HuH-7.5 (cell line): ENCODE measurements around the gene NTRK2.

Experiments used
- DNase-seq: peaks from one replicate; pipeline ENCODE4 v3.0.0; 2011; ENCODE audit warnings: low spot score

The NTRK2 gene

GRCh38 chr9:84669288-84670137 is at the start of gene NTRK2:
NTRK2 (plus strand) TSS chr9:84669729; CDS start chr9:84670749, 1,020 bp downstream.
- DNase-seq, result no peak

GRCh38 chr9:84620338-84620737 is 49.2 kb upstream of the NTRK2 start:
- DNase-seq, result no peak

GRCh38 chr9:84621811-84622210 is 47.7 kb upstream of the NTRK2 start:
- no peak for DNase-seq

DNA sequence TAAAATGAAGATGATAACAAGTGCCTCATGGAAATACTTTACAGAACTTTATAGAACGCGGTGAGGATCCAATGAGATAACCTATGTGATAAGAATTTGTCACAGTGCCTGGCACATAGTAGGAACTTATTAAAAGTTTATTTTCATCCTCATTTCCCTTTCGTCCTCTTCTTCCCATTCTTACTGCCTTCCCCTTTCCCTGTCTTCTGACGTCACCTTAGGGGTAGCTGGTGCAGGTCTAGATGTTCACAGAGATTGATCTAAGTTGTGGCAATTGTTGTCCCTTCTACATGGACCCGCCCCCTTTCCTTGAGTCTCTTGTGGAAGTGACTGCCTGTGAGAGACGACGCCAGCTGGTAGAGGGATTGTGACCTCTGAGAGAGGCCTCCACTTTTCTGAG is 46.5 kb upstream of the NTRK2 start:
- no peak for DNase-seq

- DNase-seq, result no peak
These were observed 33.1 kb upstream of the NTRK2 start for GRCh38 chr9:84636436-84636835.

DNA sequence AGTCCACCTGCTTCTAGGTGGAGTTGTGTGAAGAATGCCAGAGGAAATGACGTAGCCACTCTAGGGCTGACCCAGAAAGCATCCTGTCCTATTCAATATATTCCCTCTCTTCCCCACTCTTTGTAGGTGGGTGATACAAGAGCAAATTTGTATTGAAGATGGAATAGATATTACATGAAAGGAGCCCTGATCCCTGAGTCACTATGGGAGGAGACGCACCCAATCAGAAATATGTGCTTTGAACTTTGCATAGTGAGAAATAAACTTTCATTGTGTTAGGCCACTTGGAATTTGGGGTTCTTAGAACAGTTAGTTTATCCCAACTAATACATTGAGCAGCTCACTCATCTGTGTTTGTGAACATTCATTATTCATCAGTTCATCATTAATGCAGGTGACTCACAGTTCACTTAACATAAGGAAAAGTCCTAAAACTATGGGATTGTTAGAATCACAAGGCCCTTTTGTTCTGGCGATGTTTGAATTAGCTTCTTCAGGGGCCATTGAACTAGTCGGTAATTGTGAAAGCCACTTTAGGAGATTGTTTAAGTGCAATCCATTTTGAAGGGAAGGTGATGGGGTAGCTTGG is 26.9 kb upstream of the NTRK2 start:
- DNase-seq, result no peak

DNA sequence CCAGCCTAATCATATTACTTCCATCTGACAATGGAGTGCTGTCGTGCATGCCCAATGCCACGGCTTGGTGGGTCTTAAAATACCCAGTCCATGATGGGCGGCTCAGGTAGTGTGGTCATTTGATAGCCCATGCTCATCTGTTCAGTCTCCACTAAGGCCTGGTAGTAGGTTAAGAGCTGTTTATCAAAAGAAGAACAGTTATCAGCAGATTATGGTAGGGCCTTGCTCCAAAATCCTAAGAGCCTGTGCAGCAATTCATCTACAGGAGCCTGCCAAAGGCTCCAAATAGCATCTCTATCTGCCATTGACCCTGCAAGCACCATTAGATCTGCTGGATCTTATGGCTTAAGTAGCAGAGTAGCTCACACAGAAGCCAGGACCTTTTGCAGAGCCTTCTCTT is 21.8 kb upstream of the NTRK2 start:
- no peak for DNase-seq

DNA sequence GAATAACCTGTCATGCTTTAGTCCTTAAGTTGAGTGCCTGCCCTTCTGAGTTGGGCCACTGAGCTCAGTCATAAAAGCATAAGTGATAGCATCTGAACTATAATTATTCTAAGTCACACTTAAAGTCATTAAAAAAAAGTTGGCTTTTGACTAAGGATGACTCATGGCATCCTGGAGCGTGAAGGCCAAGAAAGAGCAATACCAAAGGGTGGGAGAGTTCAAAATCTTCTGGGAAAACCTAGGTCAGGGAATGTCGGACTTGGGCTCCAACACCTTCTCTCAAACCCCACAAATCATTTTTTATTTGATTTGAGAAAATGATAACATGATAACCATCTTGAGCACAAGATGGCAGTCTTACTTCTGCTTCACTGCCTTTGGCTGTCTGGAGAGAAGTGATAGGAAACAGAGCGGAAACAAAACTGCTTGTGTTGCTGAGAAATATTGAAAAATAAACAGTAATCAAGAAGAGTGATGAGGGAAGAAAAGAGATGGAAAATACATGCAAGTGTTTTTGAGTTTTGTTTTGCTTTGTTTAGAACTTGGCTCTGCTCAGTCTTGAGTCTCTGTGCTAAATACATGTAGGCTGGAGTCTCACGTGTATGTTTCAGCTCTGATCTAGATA is 16.9 kb upstream of the NTRK2 start:
- DNase-seq, result no peak

DNA sequence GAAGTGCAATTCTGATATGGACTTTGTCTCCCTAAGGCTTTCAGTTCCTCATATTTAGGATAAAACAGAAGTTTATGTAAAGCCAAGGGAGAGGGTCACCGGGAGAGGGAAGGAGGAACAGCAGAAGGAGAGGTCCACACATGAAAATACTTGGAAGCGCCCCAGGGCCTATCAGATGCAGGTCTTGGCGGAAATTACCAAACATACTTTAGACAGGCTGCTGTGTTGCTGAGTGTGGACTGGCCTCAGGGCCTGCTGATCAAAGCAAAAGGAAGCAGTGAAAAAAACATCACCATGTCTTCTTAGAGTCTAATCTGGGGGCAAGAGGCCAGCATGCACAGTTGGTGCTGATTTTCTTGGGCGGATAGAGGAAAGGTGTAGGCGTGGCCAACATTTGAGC is 14.1 kb upstream of the NTRK2 start:
- no peak for DNase-seq

DNA sequence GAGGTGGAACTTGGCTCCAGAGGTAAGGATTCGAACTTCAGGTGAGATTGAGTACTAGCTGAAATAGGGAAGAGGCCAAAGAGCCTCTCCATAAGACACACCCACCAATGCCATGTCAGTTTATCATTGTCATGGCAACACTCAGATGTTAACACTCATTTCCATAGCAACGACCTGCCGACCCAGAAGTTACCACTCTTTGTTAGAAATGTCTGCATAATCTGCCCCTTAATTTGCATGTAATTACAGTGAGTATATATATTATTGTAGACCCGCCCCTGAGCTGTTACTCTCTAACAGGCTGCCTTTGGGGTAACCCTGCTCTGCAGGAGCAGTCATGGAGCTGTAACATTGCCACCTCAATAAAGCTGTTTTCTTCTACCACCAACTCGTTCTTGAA is 10.2 kb upstream of the NTRK2 start:
- no peak for DNase-seq

DNA sequence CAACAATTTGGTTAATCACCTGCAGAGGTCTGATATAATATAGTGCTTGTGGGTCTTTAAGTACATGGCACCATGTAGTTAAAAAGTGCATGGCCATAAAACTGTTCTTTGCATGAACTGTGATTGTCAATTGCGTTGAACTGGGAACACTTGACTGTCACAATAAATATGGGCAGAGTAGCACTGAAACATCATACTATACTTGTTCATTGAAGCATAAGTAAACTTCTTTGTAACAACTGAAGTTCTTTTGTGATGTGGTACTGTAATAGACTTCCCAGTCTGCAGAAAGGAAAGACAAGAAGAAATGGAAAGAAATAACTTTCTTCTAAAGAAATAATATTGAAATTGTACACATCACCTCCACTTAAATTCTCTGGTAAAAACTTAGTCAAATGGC is 9.8 kb upstream of the NTRK2 start:
- no peak for DNase-seq

DNA sequence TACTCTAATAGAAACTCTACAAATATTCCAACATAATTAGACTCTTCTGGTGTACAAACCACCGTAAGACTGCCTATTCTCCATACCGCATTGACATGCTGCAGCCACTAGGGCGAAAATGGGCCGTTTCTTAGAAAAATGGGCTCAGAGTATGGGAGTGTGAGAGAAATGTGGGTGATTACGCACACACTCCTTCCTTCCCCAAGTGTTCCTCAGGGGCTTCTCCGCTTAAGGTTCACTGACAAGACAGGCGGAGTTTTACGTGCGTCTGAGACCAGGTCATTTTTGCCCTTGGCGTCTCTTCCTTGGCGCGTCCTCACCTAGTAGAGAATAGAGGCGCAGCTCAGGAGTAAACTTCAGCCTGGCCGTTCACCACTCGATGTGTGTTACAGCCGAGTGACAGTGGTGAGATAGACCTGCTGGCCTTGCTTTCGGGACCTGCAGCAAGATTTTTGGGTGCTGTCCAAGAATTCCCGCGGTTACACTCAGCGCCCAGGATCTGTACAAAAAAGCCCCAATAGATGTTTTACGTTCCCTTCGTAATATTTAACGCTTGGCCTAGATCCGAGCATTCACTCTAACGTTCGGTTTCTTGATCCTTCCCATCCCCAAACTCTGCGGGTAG is 1.8 kb upstream of the NTRK2 start:
- DNase-seq, result no peak

GRCh38 chr9:84668196-84669012 is 1.1 kb upstream of the NTRK2 start:
- DNase-seq, result no peak

DNA sequence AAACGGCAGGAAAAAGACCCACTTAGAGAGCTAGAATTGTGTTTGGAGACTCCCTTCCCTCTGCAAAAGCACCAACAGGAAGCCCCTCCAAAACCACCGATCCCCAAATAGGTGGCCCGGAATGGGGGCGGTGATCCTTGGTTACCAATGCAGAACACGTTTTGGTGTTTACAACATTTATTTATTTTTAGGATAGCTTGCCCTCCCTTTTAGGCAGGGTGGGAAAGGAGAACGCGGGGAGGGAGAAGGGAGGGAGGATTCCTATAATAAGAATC is 579 bp upstream of the NTRK2 start:
- DNase-seq, result no peak

DNA sequence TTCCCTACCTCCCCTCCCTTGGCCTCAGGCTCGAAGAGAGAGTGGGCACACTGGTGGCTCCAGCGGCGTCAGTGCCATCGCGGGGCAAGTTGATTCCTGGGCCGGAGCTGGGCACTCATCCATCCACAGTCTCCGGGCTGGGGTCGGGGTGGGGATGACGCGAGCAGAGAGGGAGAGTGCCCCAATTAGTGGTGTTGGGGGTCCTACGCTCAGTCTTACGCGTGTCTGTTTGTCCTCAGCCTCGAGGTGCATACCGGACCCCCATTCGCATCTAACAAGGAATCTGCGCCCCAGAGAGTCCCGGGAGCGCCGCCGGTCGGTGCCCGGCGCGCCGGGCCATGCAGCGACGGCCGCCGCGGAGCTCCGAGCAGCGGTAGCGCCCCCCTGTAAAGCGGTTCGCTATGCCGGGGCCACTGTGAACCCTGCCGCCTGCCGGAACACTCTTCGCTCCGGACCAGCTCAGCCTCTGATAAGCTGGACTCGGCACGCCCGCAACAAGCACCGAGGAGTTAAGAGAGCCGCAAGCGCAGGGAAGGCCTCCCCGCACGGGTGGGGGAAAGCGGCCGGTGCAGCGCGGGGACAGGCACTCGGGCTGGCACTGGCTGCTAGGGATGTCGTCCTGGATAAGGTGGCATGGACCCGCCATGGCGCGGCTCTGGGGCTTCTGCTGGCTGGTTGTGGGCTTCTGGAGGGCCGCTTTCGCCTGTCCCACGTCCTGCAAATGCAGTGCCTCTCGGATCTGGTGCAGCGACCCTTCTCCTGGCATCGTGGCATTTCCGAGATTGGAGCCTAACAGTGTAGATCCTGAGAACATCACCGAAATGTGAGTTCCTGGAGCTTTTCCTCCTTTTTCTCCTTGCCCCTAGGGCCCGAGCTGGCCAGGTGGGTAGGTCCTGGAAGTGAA is 861 bp downstream of the NTRK2 start:
- DNase-seq, result no peak

DNA sequence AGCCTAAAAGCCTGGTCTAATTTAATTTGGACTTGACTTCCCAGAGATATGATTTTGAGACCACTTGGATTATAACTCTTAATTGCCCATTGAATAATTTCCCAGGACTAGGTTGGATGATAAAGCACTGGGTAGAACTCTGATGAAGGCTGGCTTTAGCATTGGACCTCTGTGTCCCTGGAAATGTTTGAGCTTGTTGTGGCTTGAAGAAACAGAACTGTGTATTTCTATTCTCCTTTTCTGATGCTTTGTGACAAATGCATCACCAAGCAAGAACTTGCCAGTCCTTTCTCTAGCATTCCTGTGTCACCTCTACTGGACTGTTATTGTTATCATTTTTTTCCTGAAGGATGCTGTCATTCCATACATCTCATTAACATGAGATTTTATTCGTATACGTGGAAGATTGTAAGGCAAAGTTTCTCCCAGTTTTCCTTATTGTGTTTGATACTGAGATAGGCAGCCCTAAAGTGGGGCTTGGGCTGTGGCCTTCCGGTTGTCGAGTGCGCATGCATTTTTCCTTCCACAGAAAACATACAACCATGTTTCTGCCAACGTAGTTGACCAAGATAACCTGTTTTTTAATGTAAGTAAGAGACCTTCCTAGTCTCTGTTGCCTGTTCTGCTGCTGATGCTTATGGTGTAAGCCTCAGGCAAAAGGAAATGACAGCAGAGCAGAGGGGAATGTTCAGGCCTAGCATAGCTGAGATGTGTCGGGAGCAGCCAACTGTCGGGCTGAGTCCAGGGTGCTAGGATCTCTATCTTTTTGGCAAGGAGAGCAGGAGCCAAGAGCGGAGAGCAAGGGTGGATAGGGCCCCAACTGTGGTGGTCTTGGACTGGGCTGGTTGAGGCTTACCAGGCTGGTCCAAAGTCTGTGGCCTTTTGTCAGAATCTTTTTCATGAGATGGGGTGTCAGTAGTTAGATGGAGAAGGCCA is 2.3 kb downstream of the NTRK2 start:
- no peak for DNase-seq

DNA sequence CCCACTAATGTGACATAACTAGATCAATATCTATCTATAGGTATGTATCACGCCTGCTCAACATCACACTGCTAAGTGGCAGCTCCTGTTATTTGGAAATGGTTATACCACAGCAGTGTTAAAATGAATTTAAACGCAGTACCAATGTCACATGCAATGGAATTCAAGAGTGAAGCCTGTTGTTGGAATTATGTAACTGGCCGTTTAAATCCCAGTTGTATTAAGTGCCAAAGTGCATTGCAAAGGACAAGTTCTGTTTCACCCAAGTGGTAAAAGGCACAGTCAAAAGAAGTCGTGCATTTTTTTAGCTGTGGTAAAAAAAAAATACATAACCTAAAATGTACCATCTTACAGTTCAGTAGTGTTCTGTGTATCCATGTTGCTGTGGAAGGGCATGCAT is 4.3 kb downstream of the NTRK2 start:
- no peak for DNase-seq

DNA sequence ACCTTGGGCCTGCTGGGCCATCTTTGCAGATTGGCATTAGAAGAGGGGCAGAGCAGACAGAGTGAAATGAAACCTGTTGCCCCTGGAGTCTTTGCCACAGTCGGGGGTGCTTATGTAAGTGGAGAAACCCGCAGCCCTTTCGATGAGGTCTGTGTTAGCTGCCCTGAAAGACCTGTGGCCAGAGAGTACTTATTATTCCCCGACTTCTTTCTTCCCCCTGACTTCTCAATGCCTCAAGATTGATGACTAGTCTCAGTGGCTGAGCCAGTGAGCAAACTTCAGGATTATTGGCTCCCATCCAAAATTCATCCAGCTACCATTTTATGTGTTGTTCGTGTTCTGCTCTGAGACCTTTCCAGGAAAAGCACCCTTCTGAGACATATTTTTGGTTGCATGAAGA is 7.6 kb downstream of the NTRK2 start:
- no peak for DNase-seq

- DNase-seq, result no peak
These were observed 10.0 kb downstream of the NTRK2 start for GRCh38 chr9:84679571-84679970.
